GM21423 (cell line): ENCODE data around the gene DUSP22.

ENCODE experiments used
- ATAC-seq: cut with Tn5 transposase; IDR thresholded peaks from one replicate; pipeline ENCODE4 v1.9.1; 2021; ENCODE audit warnings: mild to moderate bottlenecking, moderate library complexity; ENCODE audit not compliant: unreplicated experiment

DUSP22 gene

GRCh38 chr6:349491-349921 is 57.2 kb downstream of the DUSP22 start:
- ATAC-seq: no peak

DNA sequence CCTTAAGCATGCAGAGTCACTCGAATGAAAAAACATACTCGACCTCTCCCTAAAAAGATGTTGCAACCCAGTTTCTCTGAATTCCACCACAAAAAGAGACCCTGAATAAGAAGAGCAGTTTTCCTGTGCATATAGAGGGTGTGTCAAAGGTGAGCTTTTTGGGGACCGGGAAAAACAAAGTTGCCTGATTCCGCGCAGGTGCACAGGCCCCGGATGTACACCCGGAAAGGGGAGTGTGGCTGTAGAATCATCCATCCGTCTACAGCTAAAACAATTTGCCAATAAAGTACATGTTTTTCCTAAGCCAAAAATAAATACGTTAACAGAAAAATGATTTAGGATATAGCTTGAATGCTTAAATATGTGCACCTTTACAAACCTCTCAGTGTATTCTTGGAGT is 58.1 kb downstream of the DUSP22 start:
- no peak for ATAC-seq

DNA sequence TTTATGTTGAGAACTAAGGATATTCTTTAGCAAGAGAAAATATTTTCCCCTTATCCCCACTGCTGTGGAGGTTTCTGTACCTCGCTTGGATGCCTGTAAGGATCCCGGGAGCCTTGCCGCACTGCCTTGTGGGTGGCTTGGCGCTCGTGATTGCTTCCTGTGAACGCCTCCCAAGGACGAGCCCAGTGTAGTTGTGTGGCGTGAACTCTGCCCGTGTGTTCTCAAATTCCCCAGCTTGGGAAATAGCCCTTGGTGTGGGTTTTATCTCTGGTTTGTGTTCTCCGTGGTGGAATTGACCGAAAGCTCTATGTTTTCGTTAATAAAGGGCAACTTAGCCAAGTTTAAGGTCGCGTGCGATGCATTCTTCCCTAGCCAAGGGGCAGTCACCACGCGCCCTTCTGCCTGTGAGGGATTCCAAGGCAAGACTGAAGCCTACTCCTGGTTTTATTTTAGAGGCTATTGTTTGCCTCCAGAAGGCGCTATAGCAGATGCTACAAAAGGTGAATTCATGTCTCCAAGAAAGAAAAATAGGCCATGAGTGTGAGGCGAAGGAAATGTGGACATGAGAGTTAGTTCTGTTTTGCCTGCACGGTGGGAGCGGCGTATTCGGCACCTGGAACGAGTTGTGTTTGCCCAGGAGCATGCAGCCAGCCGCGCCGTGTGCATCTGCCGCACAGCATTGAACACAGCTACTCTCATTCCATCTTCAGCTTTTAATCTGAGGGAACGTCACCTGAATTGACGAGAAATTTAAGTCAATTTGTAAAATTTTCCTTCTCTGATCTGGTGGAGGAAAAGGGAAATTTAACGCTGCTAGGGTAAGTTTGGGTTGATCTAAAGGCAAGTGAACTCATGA is 59.0 kb downstream of the DUSP22 start:
- no peak for ATAC-seq

- no peak for ATAC-seq
Measured at GRCh38 chr6:351867-352289, 59.6 kb downstream of the DUSP22 start.

GRCh38 chr6:352474-352873 is 60.2 kb downstream of the DUSP22 start:
- no peak for ATAC-seq

DNA sequence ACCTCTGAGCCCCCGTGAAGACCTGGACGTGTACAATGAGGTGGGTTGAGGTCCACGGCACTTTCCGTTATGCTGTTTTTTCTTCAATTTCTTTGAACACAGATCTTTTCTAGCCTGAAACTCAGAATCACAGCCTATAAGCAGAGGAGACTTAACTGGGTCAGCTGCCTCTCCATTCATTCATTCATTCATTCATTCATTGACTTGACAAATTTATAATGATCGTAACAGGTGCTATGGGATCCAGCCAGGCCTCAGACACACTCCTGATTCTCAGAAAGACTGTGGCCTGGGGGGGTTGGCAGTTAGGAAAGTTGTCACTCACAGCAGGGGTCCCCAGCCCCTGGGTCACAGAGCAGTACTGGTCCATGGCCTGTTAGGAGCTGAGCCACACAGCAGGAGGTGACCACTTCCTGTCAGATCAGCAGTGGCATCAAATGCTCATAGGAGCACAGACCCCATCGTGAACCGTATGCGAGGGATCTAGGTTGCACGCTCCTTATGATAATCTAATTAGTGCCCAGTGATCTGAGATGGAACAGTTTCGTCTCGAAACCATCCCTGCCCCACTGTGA is 60.7 kb downstream of the DUSP22 start:
- no peak for ATAC-seq

GRCh38 chr6:353642-354614 is 61.6 kb downstream of the DUSP22 start:
- no peak for ATAC-seq

GRCh38 chr6:354631-355280 is 62.5 kb downstream of the DUSP22 start:
- ATAC-seq: no peak

GRCh38 chr6:355373-356208 is 63.3 kb downstream of the DUSP22 start:
- ATAC-seq: no peak

DNA sequence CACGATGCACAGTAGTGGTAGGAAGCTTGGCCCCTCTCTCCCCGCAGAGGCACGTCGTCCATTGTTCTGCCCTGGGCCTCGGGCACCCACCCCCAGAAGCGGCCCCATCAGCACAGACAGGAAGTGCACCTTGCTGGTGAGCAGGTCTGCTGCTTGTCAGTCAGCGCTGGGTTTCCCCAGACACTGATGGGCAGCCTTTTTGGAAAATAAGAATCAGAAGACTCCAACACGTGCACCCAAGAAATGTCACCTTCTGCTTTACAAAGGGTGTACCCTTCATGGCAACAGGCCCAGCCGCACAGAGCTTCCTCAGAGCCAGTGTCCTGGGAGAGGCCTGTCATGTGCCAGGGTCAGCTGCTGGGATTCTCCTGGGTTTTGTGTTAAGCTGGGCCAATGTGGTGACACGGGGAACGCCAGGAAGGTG is 64.6 kb downstream of the DUSP22 start:
- ATAC-seq: peak; percentile 40

GRCh38 chr6:357261-357790 is 65.0 kb downstream of the DUSP22 start:
- ATAC-seq: no peak

GRCh38 chr6:357791-358341 is 65.6 kb downstream of the DUSP22 start:
- ATAC-seq: no peak

DNA sequence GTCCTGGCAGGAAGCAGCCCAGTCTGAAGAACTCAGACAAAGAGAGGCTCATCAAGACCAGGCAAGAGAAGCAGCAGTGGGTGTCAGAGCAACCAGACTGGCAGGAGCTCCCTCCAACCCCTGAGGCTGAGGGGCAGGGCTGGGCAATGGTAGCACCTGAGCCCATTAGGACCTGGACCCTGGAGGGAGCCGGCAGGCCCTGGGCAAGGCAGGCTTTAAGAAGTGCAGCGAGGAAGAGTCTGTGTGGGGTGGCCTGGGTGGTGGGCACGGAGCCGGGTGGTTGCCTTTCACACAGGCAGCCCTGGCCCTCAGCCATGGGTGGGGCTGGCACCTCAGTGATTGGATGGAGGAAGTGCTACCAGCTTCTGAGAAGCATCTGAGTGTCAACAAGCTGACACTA is 66.1 kb downstream of the DUSP22 start:
- ATAC-seq: no peak

GRCh38 chr6:358847-359246 is 66.6 kb downstream of the DUSP22 start:
- ATAC-seq: no peak

DNA sequence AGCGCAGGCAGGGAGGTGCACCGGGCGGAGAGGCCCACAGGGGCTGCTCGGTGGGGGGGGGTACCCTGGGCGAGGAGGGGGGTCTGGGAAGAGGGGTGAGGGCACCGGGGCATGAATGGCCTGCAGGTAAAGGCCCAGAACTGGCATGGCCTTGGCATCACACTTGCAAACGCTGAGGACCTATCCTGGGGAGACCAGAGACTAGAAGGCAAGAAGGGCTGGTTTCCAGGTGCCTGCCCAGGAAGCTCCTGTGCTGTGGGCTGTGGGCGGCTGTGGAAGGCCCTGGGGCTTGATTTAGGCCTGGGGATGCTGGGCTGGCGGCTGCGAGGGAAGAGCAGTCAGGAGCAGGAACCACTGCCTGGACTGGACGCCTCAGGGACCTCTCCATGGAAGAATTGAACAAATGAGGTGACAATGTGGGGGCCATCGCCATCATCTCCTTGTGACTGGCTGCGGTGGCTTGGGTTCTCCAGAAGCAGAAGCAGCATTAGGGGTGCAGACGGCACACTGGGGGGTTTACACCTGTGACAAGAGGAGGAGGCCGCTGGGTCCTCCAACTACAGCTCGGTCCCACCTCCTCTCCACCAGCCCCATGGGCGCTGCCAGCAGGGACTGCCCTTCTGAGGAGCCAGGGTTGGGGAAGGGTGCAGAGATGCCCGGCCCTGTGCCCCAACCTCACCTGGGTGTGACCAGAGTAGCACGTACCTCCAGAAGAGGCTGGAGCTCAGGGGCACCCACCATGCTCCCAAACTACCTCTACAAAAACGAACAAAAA is 67.2 kb downstream of the DUSP22 start:
- no peak for ATAC-seq

GRCh38 chr6:360349-360748 is 68.1 kb downstream of the DUSP22 start:
- no peak for ATAC-seq

- ATAC-seq: no peak
Measured at GRCh38 chr6:360764-361373, 68.6 kb downstream of the DUSP22 start.
